ENCODE data around the gene MYL3. TPM values are rescaled to one million over a fixed set of nuclear protein-coding genes. Genes with fewer than 3 reads are reported as not detected.

MYL3 gene
- total RNA-seq, 1 experiment from 2014 or later: not detected

GRCh38 chr3:46844881-46845312 lies 18.3 kb downstream of the MYL3 start:
- H3K9me2 ChIP-seq (replicated peaks; ENCODE audit: insufficient read depth, low read length): no peaks in the 10 kb centered on the region
- no peak overlapping the region; the same call in 1 of the 2 replicates for H2AFZ ChIP-seq (ENCODE audit: low read length)
- no peaks in the 10 kb centered on the region for H3K27me3 ChIP-seq (ENCODE audit: low read length)
- no peaks in the 10 kb centered on the region for H3K79me2 ChIP-seq (ENCODE audit: low read length)
- no peak overlapping the region for H3K27ac ChIP-seq (ENCODE audit: low read length)
- H3K9ac ChIP-seq (ENCODE audit: low read length): peak overlapping the region; percentile 69
- no peaks in the 10 kb centered on the region for H3K36me3 ChIP-seq (ENCODE audit: insufficient read depth, low read length)
- peaks cover 18% of the 10 kb centered on the region for H3K4me1 ChIP-seq (ENCODE audit: low read length)
- H3K4me3 ChIP-seq (ENCODE audit: low read length): peak overlapping the region; percentile 66
- no peak for DNase-seq
- H3K4me2 ChIP-seq (ENCODE audit: low read depth, low read length, poor library complexity, severe bottlenecking): peak overlapping the region; percentile 78
- H4K20me1 ChIP-seq (ENCODE audit: insufficient read depth, low read depth, low read length): no peaks in the 10 kb centered on the region
- H3K9me3 ChIP-seq (ENCODE audit: low read length): peaks cover 14% of the 10 kb centered on the region

- H3K27me3 ChIP-seq (ENCODE audit: low read length): no peaks in the 10 kb centered on the region
- H2AFZ ChIP-seq (ENCODE audit: low read length): no peak overlapping the region
Observed at GRCh38 chr3:46844397-46844796, 18.8 kb downstream of the MYL3 start.

GRCh38 chr3:46843508-46843907 lies 19.7 kb downstream of the MYL3 start:
- Histone ChIP-seq H3K79me2 (ENCODE audit: low read length) (no peaks in the 10 kb centered on the region), H3K9ac (ENCODE audit: low read length) (no peak overlapping the region), H3K4me3 (ENCODE audit: low read length) (no peak overlapping the region), H2AFZ (ENCODE audit: low read length) (no peak overlapping the region), H3K27ac (ENCODE audit: low read length) (no peak overlapping the region), H4K20me1 (ENCODE audit: insufficient read depth, low read depth, low read length) (no peaks in the 10 kb centered on the region), H3K4me1 (ENCODE audit: low read length) (peaks cover 18% of the 10 kb centered on the region), H3K36me3 (ENCODE audit: insufficient read depth, low read length) (no peaks in the 10 kb centered on the region), H3K4me2 (ENCODE audit: low read depth, low read length, poor library complexity, severe bottlenecking) (no peak overlapping the region), H3K27me3 (ENCODE audit: low read length) (0 out of 2 replicates have a peak, but pooled peaks cover 2% of the 10 kb centered on the region), H3K9me2 (replicated peaks; ENCODE audit: insufficient read depth, low read length) (no peaks in the 10 kb centered on the region), H3K9me3 (ENCODE audit: low read length) (peaks cover 14% of the 10 kb centered on the region)
- no peak for DNase-seq

More at GRCh38 chr3:46844397-46844796, 18.8 kb downstream of the MYL3 start:
- H3K4me2 ChIP-seq (ENCODE audit: low read depth, low read length, poor library complexity, severe bottlenecking): no peak overlapping the region
- H3K9me3 ChIP-seq (ENCODE audit: low read length): peaks cover 14% of the 10 kb centered on the region
- DNase-seq: no peak
- H3K9me2 ChIP-seq (replicated peaks; ENCODE audit: insufficient read depth, low read length): no peaks in the 10 kb centered on the region
- H3K27ac ChIP-seq (ENCODE audit: low read length): no peak overlapping the region
- H3K4me1 ChIP-seq (ENCODE audit: low read length): peaks cover 18% of the 10 kb centered on the region
- no peaks in the 10 kb centered on the region for H3K79me2 ChIP-seq (ENCODE audit: low read length)
- H3K9ac ChIP-seq (ENCODE audit: low read length): no peak overlapping the region
- no peaks in the 10 kb centered on the region for H3K36me3 ChIP-seq (ENCODE audit: insufficient read depth, low read length)
- H3K4me3 ChIP-seq (ENCODE audit: low read length): no peak overlapping the region
- H4K20me1 ChIP-seq (ENCODE audit: insufficient read depth, low read depth, low read length): no peaks in the 10 kb centered on the region

- Histone ChIP-seq H3K9me3 (ENCODE audit: low read length) (peaks cover 14% of the 10 kb centered on the region), H3K4me1 (ENCODE audit: low read length) (peaks cover 5% of the 10 kb centered on the region), H3K9me2 (replicated peaks; ENCODE audit: insufficient read depth, low read length) (no peaks in the 10 kb centered on the region), H3K4me3 (ENCODE audit: low read length) (no peak overlapping the region), H3K27ac (ENCODE audit: low read length) (no peak overlapping the region), H3K4me2 (ENCODE audit: low read depth, low read length, poor library complexity, severe bottlenecking) (no peak overlapping the region), H2AFZ (ENCODE audit: low read length) (no peak overlapping the region), H3K27me3 (ENCODE audit: low read length) (0 out of 2 replicates have a peak, but pooled peaks cover 2% of the 10 kb centered on the region), H3K36me3 (ENCODE audit: insufficient read depth, low read length) (no peaks in the 10 kb centered on the region), H3K9ac (ENCODE audit: low read length) (no peak overlapping the region), H4K20me1 (ENCODE audit: insufficient read depth, low read depth, low read length) (no peaks in the 10 kb centered on the region), H3K79me2 (ENCODE audit: low read length) (no peaks in the 10 kb centered on the region)
- no peak for DNase-seq
Observed at GRCh38 chr3:46840491-46840890, 22.8 kb downstream of the MYL3 start.

GRCh38 chr3:46838301-46838700 lies 24.9 kb downstream of the MYL3 start:
- no peak overlapping the region for H3K9ac ChIP-seq (ENCODE audit: low read length)
- 0 out of 2 replicates have a peak, but pooled peaks cover 2% of the 10 kb centered on the region for H3K27me3 ChIP-seq (ENCODE audit: low read length)
- no peaks in the 10 kb centered on the region for H3K36me3 ChIP-seq (ENCODE audit: insufficient read depth, low read length)
- no peak overlapping the region for H2AFZ ChIP-seq (ENCODE audit: low read length)
- H3K27ac ChIP-seq (ENCODE audit: low read length): no peak overlapping the region
- H3K9me2 ChIP-seq (replicated peaks; ENCODE audit: insufficient read depth, low read length): no peaks in the 10 kb centered on the region
- H3K4me1 ChIP-seq (ENCODE audit: low read length): no peaks in the 10 kb centered on the region
- no peaks in the 10 kb centered on the region for H4K20me1 ChIP-seq (ENCODE audit: insufficient read depth, low read depth, low read length)
- H3K4me2 ChIP-seq (ENCODE audit: low read depth, low read length, poor library complexity, severe bottlenecking): no peak overlapping the region
- H3K79me2 ChIP-seq (ENCODE audit: low read length): no peaks in the 10 kb centered on the region
- peaks cover 14% of the 10 kb centered on the region for H3K9me3 ChIP-seq (ENCODE audit: low read length)
- no peak overlapping the region for H3K4me3 ChIP-seq (ENCODE audit: low read length)
- no peak for DNase-seq

- Histone ChIP-seq H4K20me1 (ENCODE audit: insufficient read depth, low read depth, low read length) (no peaks in the 10 kb centered on the region), H3K9me2 (replicated peaks; ENCODE audit: insufficient read depth, low read length) (no peaks in the 10 kb centered on the region), H2AFZ (ENCODE audit: low read length) (no peak overlapping the region), H3K9me3 (ENCODE audit: low read length) (peaks cover 3% of the 10 kb centered on the region), H3K79me2 (ENCODE audit: low read length) (no peaks in the 10 kb centered on the region), H3K4me2 (ENCODE audit: low read depth, low read length, poor library complexity, severe bottlenecking) (no peak overlapping the region), H3K27ac (ENCODE audit: low read length) (no peak overlapping the region), H3K4me1 (ENCODE audit: low read length) (no peaks in the 10 kb centered on the region), H3K27me3 (ENCODE audit: low read length) (0 out of 2 replicates have a peak, but pooled peaks cover 2% of the 10 kb centered on the region), H3K4me3 (ENCODE audit: low read length) (no peak overlapping the region), H3K36me3 (ENCODE audit: insufficient read depth, low read length) (no peaks in the 10 kb centered on the region), H3K9ac (ENCODE audit: low read length) (no peak overlapping the region)
- DNase-seq: no peak
Observed at GRCh38 chr3:46835491-46835890, 27.8 kb downstream of the MYL3 start.

GRCh38 chr3:46835054-46835453 lies 28.2 kb downstream of the MYL3 start:
- Histone ChIP-seq H3K9me3 (ENCODE audit: low read length) (no peaks in the 10 kb centered on the region), H3K27ac (ENCODE audit: low read length) (no peak overlapping the region), H3K4me3 (ENCODE audit: low read length) (no peak overlapping the region), H3K4me2 (ENCODE audit: low read depth, low read length, poor library complexity, severe bottlenecking) (no peak overlapping the region), H4K20me1 (ENCODE audit: insufficient read depth, low read depth, low read length) (no peaks in the 10 kb centered on the region), H3K36me3 (ENCODE audit: insufficient read depth, low read length) (no peaks in the 10 kb centered on the region), H3K27me3 (ENCODE audit: low read length) (0 out of 2 replicates have a peak, but pooled peaks cover 2% of the 10 kb centered on the region), H3K9ac (ENCODE audit: low read length) (no peak overlapping the region), H3K4me1 (ENCODE audit: low read length) (no peaks in the 10 kb centered on the region), H3K79me2 (ENCODE audit: low read length) (no peaks in the 10 kb centered on the region), H3K9me2 (replicated peaks; ENCODE audit: insufficient read depth, low read length) (no peaks in the 10 kb centered on the region), H2AFZ (ENCODE audit: low read length) (no peak overlapping the region)
- DNase-seq: no peak

- DNase-seq: no peak
- no peaks in the 10 kb centered on the region for H4K20me1 ChIP-seq (ENCODE audit: insufficient read depth, low read depth, low read length)
- H3K79me2 ChIP-seq (ENCODE audit: low read length): no peaks in the 10 kb centered on the region
- H3K9me2 ChIP-seq (replicated peaks; ENCODE audit: insufficient read depth, low read length): no peaks in the 10 kb centered on the region
- H3K4me3 ChIP-seq (ENCODE audit: low read length): no peak overlapping the region
- H3K9me3 ChIP-seq (ENCODE audit: low read length): no peaks in the 10 kb centered on the region
- H2AFZ ChIP-seq (ENCODE audit: low read length): no peak overlapping the region
- H3K27ac ChIP-seq (ENCODE audit: low read length): no peak overlapping the region
- no peak overlapping the region for H3K4me2 ChIP-seq (ENCODE audit: low read depth, low read length, poor library complexity, severe bottlenecking)
- H3K9ac ChIP-seq (ENCODE audit: low read length): no peak overlapping the region
- no peaks in the 10 kb centered on the region for H3K4me1 ChIP-seq (ENCODE audit: low read length)
- no peaks in the 10 kb centered on the region for H3K27me3 ChIP-seq (ENCODE audit: low read length)
- no peaks in the 10 kb centered on the region for H3K36me3 ChIP-seq (ENCODE audit: insufficient read depth, low read length)
Observed at GRCh38 chr3:46833346-46834300, 29.6 kb downstream of the MYL3 start.
